HG02642 (cell line): Measurements from ENCODE around the gene VPS37D.
A peak's percentile ranks its signal among the peaks of the same experiment; 100 is the strongest.
"Not testable (repeated sequence)": the region's sequence is repeated elsewhere in the genome, so short reads cannot be mapped to it uniquely, and the experiment has no call there.

ENCODE experiments used
- ATAC-seq: cut with Tn5 transposase; IDR thresholded peaks from one replicate; pipeline ENCODE4 v1.9.1; 2021; ENCODE audit warnings: mild to moderate bottlenecking; ENCODE audit not compliant: unreplicated experiment, poor library complexity

VPS37D gene

GRCh38 chr7:73645643-73646174, 21.9 kb upstream of the VPS37D start:
- no peak for ATAC-seq

- ATAC-seq, result no peak
These were observed 20.6 kb upstream of the VPS37D start for GRCh38 chr7:73646785-73647724.

GRCh38 chr7:73647725-73648592, 19.7 kb upstream of the VPS37D start:
- ATAC-seq, result no peak

GRCh38 chr7:73648593-73649332, 18.9 kb upstream of the VPS37D start:
- ATAC-seq, result no peak

GRCh38 chr7:73649576-73649975, 18.1 kb upstream of the VPS37D start:
- ATAC-seq, result no peak

GRCh38 chr7:73650524-73650923, 17.1 kb upstream of the VPS37D start:
- no peak for ATAC-seq

DNA sequence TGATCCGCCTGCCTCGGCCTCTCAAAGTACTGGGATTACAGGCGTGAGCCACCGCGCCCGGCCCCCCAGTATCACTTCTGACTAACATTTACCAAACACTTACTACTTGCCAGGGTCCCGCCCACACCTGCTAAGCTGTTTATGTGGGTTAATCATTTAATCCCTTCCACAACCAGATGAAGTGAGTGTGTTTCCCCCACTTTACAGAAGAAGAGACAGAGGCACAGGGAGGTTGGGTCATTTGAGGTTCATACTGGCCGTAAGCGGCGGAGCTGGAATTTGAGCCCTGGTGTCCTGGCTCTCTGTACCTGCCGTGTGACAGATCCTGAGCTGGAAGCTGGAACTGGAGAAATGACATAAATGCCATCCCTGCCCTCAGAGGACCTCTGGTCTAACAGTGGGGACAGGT, 15.1 kb upstream of the VPS37D start:
- ATAC-seq, result no peak

- ATAC-seq, result not testable (repeated sequence)
These were observed 12.3 kb upstream of the VPS37D start for GRCh38 chr7:73655309-73655708.

GRCh38 chr7:73659983-73660382, 7.6 kb upstream of the VPS37D start:
- no peak for ATAC-seq

DNA sequence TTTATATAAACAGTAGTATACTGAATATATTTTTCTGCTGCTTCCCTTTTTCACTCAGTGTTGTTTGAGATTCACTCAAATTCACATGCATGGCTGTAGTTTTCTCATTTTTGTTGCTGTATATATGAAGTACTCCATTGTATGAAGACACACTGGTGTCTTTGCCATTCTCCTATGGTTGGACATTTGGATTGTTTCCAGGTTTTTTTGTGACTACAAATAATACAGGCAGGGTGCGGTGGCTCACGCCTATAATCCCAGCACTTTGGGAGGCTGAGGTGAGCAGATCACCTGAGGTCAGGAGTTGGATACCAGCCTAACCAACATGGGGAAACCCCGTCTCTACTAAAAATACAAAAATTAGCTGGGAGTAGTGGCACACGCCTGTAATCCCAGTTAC, 7.0 kb upstream of the VPS37D start:
- ATAC-seq, result not testable (repeated sequence)

- ATAC-seq, result no peak
These were observed 4.6 kb upstream of the VPS37D start for GRCh38 chr7:73663033-73663432.

DNA sequence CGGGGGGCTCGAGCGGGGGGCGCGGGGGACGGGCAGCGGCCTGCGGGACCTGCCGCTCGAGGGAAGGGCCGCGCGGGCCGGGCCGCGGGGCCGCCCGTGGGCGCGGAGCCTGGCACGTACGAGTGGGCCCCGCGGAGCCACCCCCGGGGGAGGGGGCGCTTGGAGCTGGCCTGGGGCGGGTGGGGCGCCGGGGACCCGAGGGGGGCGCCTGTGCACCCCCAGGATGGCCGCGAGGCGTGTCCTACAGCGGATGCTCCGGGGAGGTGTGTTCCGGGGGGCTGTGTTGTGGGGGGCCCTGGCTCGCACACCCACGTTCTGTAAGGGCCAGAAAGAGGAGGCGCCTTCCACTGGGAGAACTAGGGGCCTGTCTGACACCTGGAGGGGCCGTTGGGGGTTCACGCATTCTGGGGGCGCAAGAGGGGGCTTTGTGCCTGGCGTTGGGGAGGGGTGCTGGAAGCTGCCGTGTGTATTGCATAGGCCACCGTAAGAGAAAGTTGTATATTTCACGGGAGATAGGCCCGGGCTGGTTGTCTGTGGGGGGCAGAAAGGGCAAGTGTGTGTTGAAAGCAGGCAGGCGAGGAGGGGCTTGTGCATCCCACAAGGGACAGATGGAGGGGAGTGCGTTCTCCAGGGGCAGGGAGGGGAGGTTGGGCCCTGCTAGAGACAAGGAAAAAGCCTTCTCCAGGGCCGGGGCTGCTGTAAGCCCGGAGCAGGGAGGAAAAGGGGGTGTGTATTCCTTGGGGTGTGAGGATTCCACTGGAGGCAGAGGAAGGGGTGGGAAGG, 663 bp downstream of the VPS37D start:
- peak; percentile 12 for ATAC-seq

DNA sequence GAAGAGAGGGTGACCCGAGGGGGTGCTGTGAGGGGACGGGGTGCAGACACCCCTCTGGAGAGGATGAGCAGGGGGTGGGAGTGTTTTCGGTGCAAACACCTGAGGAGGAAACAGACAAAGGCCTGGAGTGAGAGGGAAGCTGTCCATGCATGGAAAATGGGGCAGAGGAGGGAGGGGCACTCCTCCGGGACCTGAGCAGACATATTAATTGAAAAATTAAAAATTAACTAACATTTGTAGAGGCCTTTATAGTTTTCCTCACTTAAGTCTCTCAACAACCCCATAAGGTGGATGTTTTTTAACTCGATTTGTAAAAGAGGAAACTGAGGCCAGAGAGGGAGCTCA, 1.2 kb downstream of the VPS37D start:
- ATAC-seq, result no peak

DNA sequence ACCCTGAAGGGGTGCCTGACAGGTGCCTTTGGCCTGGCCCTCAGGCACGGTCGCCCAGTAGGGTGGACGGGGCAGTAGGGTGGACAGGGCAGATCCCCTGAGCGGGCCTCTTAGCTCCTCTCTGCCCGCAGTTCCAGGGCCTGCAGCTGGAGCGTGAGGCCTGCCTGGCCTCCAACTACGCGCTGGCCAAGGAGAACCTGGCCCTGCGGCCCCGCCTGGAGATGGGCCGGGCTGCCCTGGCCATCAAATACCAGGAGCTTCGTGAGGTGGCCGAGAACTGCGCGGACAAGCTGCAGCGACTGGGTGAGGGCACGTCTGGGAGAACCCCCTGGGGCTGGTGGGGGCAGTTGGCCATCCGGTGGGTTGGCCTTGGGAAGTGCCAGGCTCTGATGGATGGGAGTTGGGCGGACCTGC, 1.7 kb downstream of the VPS37D start:
- no peak for ATAC-seq

DNA sequence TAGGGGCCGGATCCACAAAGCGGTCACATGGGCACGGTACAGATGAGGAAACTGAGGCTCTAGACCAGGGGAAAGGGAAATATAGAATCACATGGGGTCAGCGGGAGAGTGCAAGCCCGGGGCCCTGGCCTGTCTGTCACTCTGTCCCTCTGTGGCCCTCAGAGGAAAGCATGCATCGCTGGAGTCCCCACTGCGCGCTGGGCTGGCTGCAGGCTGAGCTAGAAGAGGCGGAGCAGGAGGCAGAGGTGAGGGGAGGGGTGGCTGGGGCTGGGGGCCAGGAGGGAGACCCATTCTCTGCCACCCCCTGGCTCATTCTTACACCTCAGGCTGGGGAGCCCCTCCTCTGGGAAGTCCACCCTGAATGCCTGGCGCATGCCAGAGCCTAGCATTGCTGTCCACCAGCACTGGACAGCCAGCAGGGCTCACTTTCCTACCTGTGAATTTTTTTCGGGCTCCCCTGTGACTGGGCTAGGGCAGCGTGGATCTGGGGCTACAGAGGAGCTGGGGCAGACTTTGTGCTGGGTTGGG, 2.3 kb downstream of the VPS37D start:
- no peak for ATAC-seq

DNA sequence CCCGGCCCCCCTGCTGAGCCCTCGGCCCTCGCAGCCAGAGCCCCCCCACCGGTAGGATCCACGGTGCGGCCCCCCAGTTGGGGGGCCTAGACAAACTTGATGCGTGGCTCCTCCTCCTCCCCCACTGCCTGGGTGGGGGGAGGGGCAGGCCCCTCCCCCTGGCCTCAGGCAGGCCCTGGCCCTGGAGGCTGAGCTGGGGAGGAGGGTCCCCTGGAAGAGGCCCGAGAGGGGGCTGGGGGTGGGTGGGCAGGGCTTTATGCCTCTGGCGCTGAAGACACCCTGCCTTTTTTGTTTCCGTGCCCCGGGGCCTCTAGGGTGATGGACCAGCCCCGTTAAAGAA, 3.7 kb downstream of the VPS37D start:
- ATAC-seq, result no peak

DNA sequence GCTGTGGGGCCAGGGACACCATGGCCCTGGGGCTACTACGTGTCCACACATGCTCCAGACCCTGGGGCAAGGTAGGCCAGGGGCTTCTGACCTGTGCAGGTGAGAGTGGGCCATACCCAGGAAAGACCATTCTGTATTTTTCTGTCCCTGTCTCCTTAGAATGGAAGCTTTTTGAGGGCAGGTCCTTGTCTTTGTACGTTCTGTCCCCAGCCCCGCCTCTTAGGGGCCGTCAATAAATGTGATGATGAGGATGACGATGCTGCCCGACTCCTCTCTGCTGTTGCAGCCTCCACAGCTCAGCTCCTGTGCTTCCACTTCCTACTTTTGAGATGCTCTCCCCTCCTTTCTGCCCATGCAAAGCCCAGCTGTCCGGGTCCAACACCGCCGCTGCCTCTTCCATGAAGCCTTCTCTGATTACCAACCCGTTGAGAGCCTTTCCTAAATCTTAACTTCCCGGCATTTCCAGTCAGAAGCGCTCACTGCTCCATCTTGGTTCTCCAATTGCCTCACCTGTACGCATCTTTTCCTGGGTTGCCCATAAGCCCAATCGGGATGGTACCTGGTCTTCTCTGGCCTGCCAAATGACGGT, 4.3 kb downstream of the VPS37D start:
- no peak for ATAC-seq

DNA sequence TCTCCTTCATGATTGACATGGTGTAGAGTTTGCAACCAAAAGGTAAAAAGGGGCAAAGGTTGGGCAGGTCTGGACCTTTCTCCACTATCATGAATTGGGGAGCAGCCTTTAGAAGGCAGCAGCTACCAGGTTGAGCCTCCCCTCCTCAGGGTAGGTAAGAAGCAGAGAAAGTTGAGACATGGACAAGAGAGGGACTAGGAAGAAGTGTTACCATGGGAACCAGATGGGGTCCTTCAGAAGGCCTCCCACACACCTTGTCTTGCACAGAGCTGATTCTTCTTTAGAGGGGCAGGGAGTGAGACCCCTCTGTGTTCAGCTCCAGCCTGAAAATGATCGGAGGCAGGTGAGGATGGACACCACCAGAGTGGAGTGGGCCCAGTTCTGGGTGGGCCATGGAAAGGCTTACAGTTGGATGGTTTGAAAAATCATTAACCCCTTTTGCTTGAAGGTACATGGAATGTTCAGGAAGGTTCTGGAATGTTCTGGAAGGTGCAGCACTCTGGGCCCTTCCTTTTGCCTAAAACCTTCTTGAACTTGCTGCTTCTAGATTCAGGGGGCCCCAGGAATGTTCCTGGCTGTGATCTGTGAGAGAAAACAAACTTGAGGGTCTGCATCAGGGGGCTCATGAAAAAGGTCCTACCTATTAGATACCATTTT, 7.0 kb downstream of the VPS37D start:
- no peak for ATAC-seq

GRCh38 chr7:73676062-73676461, 8.4 kb downstream of the VPS37D start:
- not testable (repeated sequence) for ATAC-seq
